Astrocyte of the spinal cord (primary cell): ENCODE results near the gene NCAM1.

Experiments used
- DNase-seq: peaks from one replicate; pipeline ENCODE4 v3.0.0; 2011; ENCODE audit warnings: low read depth, low spot score
- H3K4me3 ChIP-seq: 2 replicates; pipeline ENCODE4 v1.5.1; 2011; ENCODE audit warnings: low read depth, mild to moderate bottlenecking, low read length, moderate library complexity
- CTCF ChIP-seq: IDR thresholded peaks from 2 replicates; pipeline ENCODE4 v1.5.1; 2012; ENCODE audit warnings: low read depth, mild to moderate bottlenecking, low read length, inconsistent platforms
- in situ Hi-C: cut with HindIII; loops from 2 replicates; pipeline ENCODE4 v1.10.0; 2017; ENCODE audit warnings: low sequenced_read_pairs

NCAM1 gene

GRCh38 chr11:113181094-113181493, 219.9 kb downstream of the NCAM1 start:
- no peak for TF ChIP-seq CTCF
- no peak for DNase-seq
- H3K4me3 ChIP-seq = no peak overlapping the region
- in situ Hi-C loops = no loop called here

GRCh38 chr11:113182288-113182687, 221.1 kb downstream of the NCAM1 start:
- DNase-seq = no peak
- no peak overlapping the region for H3K4me3 ChIP-seq
- in situ Hi-C loops = no loop called here
- TF ChIP-seq CTCF = no peak

- in situ Hi-C loops = no loop called here
- TF ChIP-seq CTCF = no peak
- no peak overlapping the region for H3K4me3 ChIP-seq
- DNase-seq = peak; percentile 86
Measured at GRCh38 chr11:113184498-113184897, 223.3 kb downstream of the NCAM1 start.

GRCh38 chr11:113188371-113188834, 227.2 kb downstream of the NCAM1 start:
- no peak overlapping the region for H3K4me3 ChIP-seq
- in situ Hi-C loops = no loop called here
- TF ChIP-seq CTCF = no peak
- DNase-seq = no peak

GRCh38 chr11:113189909-113190667, 228.9 kb downstream of the NCAM1 start:
- no peak for TF ChIP-seq CTCF
- no peak overlapping the region for H3K4me3 ChIP-seq
- peak; percentile 63 for DNase-seq
- in situ Hi-C loops = no loop called here

- no peak for DNase-seq
- in situ Hi-C loops = no loop called here
- H3K4me3 ChIP-seq = no peak overlapping the region
- no peak for TF ChIP-seq CTCF
Measured at GRCh38 chr11:113192121-113192925, 231.1 kb downstream of the NCAM1 start.
